Activated CD4-positive, CD25-positive, alpha-beta regulatory T cell treated with anti-CD3 and anti-CD28 coated beads, Interleukin-2, amount 50 U/mL, for 72 hours (primary cell): ENCODE data around the gene SMIM31.

Experiments used
- DNase-seq: peaks from one replicate; pipeline ENCODE4 v3.0.0; 2021

The SMIM31 gene

DNA sequence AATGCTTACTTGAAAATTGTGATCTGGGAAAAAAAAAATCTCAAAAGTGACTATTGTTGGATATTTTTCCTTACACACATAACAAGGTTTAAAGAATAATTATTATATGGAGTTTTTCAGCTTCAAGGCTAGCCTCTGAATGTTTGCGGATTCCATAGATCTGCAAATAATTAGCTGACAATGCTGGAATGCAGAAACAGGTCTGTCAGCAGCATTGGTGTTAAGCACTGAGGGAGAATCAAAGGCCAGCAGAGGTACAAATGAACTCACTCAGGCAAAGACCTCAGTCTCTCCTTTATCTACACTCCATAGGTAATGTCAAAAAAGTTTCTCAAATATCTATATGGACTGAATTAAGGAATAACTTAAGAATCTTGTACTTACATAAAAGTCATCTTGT lies 35.1 kb downstream of the SMIM31 start:
- DNase-seq, result no peak

DNA sequence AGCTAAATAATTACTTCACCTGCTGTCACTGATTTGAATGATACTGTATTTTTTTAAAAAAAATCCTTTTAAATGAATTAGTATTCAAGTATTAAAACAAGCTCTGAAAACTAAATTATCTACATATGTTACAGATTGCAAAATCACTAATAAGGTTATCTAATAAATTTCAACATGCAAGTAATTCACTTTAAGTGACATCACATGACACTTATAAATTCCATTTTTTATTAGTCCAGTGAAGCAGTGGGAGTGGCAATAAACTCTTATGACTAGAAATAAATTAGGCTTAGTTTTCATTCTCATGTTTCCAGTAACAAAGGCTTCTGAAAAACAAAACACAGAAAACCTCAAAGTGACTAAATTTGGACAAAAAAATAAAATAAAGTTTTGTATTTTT lies 36.3 kb downstream of the SMIM31 start:
- DNase-seq, result no peak

DNA sequence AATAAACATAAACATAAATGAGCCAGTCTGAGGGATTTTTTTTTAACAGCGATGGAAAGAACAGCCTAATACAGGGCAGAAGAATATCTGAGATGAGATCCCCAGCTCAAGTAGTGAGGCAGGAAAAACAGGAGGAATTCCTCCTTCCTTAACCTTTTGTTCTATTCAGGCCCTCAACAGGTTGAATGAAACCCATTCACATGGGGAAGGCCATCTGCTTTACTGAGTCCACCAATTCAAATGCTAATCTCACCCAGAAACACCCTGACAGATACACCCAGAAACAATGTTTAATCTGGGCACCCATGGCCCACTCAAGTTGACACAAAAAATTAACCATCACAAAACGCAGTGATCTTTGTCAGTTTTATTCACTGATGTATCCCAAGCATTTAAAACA lies 45.5 kb downstream of the SMIM31 start:
- DNase-seq, result no peak

DNA sequence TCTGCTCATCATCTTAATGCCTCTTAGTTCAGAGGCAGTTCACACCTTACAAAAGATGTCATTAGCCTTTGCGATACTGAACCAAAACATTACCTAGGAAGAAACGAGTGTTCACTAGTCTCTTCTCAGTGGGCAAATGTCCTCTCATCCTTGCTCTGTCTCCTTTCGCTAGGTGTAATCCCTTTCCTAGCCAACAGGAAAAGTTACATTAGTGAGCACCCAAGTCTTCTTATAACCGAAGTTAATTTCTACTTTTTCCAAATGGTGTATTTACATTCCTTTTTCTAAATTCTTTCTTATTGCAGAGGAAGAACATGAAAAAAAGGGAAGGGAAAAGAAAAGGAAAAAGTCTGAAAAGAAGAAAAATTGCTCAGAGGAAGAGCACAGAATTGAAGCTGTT lies 46.9 kb downstream of the SMIM31 start:
- DNase-seq, result no peak

DNA sequence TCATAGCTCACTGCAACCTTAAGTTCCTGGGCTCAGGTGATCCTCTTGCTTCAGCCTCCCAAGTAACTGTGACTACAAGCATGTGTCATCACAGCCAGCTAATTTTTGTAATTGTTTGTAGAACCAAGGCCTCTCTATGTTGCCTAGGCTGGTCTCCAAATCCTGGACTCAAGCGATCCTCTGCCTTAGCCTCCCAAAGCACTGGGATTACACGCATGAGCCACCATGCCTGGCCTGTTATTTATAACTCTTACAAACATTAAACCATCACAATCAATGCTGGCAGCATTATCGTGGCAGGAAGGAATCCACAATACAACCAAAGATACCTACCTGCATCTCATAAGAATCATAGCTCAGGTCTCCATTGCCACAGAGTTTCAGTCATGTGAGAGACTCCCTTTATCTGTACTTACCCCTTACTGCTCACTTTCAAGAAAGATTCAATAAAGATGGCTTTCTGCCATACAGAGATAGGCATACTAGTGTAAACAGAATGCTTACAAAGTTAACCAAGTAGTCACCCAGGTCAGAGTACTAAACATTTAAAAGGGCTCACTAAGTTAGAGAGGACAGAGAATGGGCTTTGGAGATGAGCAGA lies 48.5 kb downstream of the SMIM31 start:
- DNase-seq, result no peak

DNA sequence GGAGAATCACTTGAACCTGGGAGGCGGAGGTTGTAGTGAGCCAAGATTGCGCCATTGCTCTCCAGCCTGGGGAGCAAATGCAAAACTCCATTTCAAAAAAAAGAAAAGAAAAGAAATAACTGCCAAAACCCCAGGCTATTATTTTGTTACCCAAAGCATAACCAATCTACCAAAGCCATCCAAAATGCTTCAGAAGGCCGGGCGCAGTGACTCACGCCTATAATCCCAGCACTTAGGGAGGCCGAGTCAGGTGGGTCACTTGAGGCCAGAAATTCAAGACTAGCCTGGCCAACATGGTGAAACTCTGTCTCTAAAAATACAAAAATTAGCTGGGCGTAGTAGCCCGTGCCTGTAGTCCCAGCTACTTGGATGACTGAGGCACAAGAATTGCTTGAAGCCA lies 49.8 kb downstream of the SMIM31 start:
- DNase-seq, result no peak

DNA sequence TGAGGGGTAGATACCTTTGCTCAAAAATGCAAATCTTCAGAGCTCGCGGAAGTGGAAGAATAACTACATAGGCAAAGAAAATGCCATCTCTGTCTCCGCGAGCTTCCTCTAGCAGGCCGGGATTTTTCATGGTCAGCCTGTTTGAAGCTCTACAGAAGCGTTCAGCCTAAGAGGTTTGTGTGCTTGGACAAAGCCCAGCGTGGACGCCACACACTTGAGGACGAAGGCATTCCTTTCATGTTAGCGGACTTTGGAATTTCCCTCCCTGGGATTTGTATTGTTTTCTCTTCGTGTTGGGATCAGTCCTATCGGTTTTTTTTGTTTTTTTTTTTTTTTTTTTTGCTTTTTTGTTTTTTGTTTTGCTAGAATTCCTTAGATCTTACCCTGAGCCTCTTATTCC lies 53.7 kb downstream of the SMIM31 start:
- no peak for DNase-seq

DNA sequence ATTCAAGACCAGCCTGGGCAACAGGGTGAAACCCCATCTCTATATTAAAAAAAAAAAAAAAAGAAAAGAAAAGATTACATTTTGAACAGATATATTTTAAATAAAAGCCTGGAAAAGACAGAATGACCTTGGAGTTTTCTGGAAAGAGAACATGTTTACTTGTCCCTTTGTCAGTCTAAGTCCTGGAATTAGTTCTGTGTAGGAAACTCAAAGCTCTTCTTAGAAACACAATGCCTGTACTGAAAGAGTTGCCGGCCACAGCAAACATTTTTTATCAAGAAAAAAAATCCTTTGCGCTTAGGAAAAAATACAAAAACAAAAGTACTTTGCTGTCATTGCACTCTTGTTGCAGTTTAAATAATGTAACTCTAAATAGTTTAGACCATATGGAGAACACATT lies 59.6 kb downstream of the SMIM31 start:
- no peak for DNase-seq

DNA sequence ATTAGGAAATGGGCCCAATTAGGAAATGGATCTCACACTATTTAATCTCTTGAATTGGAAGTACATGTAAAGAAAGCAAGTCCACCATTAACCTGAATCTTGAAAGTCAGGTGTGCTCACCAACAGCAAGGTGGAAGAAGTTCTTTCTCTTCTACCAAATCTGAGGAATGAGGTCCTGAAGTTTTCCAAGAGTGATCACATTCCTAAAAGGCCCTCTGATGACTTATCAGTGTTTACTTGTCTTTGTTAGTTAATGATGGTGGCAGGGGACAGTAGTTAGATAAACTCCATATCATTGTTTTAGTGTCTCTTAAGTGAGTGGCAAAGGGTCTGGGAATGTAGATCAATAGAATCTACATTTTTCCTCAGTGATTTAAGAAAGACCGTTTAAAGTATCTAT lies 61.8 kb downstream of the SMIM31 start:
- DNase-seq, result no peak

DNA sequence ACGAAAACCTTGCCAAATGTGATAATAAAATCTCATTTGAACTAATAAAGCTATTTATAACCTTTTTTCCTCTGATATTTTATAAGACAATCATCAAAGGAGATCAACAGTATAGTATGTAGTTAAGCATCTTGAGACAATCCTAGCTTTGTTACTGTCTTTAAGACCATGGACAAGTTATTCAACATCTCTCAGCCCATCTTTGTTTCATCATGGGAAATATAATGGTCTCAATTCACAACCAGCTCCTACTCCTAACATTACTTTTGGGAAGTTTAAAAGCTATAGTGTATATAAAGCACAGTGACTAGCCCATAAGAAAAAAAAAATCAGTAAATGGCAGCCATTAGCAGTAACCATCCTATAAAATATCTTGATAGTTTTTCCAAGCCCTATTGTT lies 65.4 kb downstream of the SMIM31 start:
- DNase-seq, result no peak

DNA sequence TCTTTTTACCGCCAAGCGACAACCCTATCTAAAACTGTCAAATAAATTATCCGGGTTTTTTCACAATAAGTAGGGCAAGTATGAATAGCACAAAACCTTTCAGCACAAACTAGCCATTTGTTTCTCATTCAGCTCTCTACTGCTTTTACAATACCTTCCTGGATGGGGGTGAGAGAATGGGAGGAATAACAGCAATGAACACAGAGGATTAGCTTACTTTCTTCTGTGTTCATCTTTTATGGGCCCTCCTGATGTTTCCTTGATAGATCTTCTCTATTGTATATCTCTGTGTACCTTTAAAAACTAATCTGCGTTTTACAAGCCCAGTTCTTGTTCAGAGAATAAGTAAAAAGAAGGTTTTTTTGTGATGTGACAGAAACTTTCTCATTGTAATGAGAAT lies 67.8 kb downstream of the SMIM31 start:
- DNase-seq, result no peak

DNA sequence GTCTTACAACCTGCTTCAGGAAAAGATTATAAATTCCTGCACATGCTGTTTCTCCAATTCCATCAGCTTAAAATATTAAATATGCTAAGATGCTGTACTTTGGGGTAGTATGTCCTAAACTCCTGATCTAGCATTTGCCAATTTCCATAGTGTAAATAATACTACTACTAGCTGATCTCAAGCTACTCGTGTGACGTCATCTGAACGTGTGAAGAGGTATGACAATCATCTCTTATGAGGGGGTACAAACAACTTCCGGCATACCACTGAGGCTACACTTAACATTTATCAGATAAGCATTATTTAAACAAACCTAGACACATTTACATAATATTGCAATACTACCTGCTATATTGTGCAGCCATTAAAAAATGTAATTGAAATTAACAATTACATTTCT lies 70.7 kb downstream of the SMIM31 start:
- no peak for DNase-seq

DNA sequence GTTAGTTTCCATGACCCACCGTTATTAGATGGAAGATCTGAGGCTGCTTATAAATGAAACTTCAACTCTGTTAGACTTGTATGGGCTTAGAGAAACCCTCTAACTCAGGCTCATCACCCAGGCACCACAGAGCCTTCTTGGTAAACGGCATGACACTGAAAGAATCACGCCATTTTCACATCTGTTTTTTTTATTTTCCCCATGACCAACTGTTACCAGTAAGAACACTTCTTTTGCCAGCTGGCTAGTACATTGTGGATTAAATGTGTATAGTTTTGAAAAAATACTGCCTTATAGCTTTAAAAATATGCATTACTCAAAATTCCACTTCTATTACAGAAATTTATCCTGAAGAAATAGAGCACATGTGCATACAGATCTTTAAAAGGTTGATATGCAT lies 75.0 kb downstream of the SMIM31 start:
- DNase-seq, result no peak

DNA sequence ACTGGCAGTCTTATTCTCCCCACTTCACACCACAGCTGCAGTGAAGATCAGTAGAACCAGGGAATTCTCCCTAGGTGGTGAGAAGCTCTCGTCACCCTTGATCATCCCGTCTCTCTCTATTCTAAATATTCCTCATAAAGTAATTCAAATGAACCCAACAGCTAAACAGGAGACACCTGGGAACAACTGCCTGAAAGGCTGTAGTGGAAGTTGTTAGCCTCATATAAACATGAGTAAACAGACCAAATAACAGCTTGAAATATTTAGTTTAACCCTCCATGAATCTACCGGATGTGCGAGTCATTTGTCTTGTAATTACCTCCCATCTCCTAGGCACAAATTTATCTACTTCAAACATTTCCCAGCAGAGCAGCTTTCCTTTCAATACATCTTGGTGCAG lies 92.6 kb downstream of the SMIM31 start:
- DNase-seq, result no peak

DNA sequence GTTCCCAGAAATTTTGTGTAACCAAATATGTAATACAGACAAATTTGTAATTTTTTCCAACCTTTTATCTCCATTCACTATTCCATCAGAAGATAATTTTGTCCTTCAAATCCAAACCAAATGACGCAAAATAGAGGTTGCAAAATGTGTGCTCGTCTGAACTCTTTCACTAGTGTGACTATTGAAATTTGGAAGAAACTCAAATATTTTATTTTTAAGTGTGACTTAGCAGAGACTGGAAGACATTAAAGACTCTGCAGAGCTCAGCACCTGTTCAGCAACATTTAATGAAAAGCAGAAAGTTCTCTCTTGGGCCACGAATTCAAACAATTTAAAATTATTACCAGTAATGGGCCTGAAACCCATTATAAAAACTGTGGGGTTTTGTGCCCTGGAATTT lies 93.1 kb downstream of the SMIM31 start:
- no peak for DNase-seq

DNA sequence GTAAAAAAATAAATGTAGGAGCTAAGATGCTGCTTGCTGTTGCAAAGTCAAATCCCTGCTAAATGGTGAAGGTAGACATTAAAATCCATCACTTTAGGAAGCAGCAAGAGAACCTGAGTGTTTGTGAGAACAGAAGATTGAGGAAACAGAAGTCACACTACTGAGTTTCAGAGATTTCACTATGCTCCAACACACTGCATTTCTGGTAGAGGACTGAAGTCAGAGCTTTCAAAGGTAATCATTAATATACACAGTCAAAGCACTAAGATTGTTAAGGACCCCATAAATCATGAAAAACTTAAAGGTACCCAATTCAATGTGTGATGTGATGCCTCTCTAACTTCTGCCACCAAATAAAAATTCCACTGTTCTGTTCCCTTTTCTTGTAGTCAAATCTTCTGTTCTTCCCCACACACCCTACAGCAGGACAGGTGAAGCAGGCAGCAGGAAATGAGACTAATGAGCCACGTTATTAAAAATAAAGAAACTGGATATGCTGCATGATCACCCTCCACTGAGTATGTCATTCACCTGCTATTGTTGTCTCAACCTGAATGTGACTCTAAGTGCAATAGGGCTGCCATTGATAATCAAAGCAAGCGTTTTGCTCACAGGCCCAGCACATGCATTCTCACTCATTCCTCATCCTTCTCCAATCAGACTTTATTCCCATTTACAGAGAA lies 94.2 kb downstream of the SMIM31 start:
- no peak for DNase-seq
